DOHH2 (cell line): Measurements from ENCODE around the gene THEMIS2.

Experiments used
- H3F3A ChIP-seq: fragments of 200-600 bp; sonication (generic), shearing (Covaris generic); 2 replicates; pipeline ENCODE4 v1.6.0; 2016; ENCODE audit warnings: antibody characterized with exemption, mild to moderate bottlenecking; ENCODE audit not compliant: control insufficient read depth, insufficient read depth
- H3K27ac ChIP-seq: fragments of 200-600 bp; sonication (generic); 2 replicates; pipeline ENCODE4 v1.5.1; 2014; ENCODE audit warnings: low read depth, mild to moderate bottlenecking, low read length, moderate library complexity
- H3K27me3 ChIP-seq: fragments of 200-600 bp; sonication (generic); 2 replicates; pipeline ENCODE4 v1.6.1; 2014; ENCODE audit warnings: mild to moderate bottlenecking, low read length, mixed read lengths; ENCODE audit not compliant: control insufficient read depth
- H3K36me3 ChIP-seq: fragments of 200-600 bp; sonication (generic); 2 replicates; pipeline ENCODE4 v1.6.1; 2014; ENCODE audit warnings: mild to moderate bottlenecking, low read length, moderate library complexity, mixed read lengths; ENCODE audit not compliant: control insufficient read depth
- H3K4me1 ChIP-seq: fragments of 200-600 bp; sonication (generic); 2 replicates; pipeline ENCODE4 v1.6.1; 2014; ENCODE audit warnings: mild to moderate bottlenecking, low read length, mixed read lengths; ENCODE audit not compliant: control insufficient read depth
- H3K4me2 ChIP-seq: fragments of 200-600 bp; sonication (generic); 2 replicates; pipeline ENCODE4 v1.6.0; 2014; ENCODE audit warnings: mild to moderate bottlenecking, low read length, moderate library complexity
- H3K4me3 ChIP-seq: fragments of 200-600 bp; sonication (generic); 2 replicates; pipeline ENCODE4 v1.5.1; 2014; ENCODE audit warnings: mild to moderate bottlenecking, low read length, mixed read lengths
- H3K79me2 ChIP-seq: fragments of 200-600 bp; sonication (generic); 2 replicates; pipeline ENCODE4 v1.6.1; 2014; ENCODE audit warnings: mild to moderate bottlenecking, low read length, mixed read lengths; ENCODE audit not compliant: control insufficient read depth
- H3K9me2 ChIP-seq: fragments of 200-600 bp; sonication (generic); replicated peaks from 2 replicates; pipeline ENCODE4 v1.6.1; 2014; ENCODE audit warnings: mild to moderate bottlenecking, low read length, mixed read lengths; ENCODE audit not compliant: control insufficient read depth
- H3K9me3 ChIP-seq: fragments of 200-600 bp; sonication (generic); 2 replicates; pipeline ENCODE4 v1.6.1; 2014; ENCODE audit warnings: antibody characterized with exemption, low read length, mixed read lengths; ENCODE audit not compliant: control insufficient read depth, insufficient read depth
- H4K20me1 ChIP-seq: fragments of 200-600 bp; sonication (generic); 2 replicates; pipeline ENCODE4 v1.6.0; 2014; ENCODE audit warnings: low read depth, mild to moderate bottlenecking, antibody characterized with exemption, low read length, moderate library complexity; ENCODE audit not compliant: control insufficient read depth, insufficient read depth
- CTCF ChIP-seq: fragments of 200-600 bp; sonication (generic); IDR thresholded peaks from one replicate; pipeline ENCODE4 v1.5.1; 2014; ENCODE audit warnings: antibody characterized with exemption, mild to moderate bottlenecking, low read depth, low read length; ENCODE audit not compliant: poor library complexity, severe bottlenecking
- EZH2phosphoT487 ChIP-seq: fragments of 200-600 bp; sonication (generic); IDR thresholded peaks from 2 replicates; pipeline ENCODE4 v1.6.1; 2017; ENCODE audit warnings: borderline replicate concordance, mild to moderate bottlenecking, antibody characterized with exemption, low read length, moderate library complexity, mixed read lengths

The THEMIS2 gene

GRCh38 chr1:27883536-27883935, 11.2 kb downstream of the THEMIS2 start:
- no peak overlapping the region for H3K4me2 ChIP-seq

GRCh38 chr1:27884006-27884954, 11.9 kb downstream of the THEMIS2 start:
- no peaks in the 10 kb centered on the region for H3K9me3 ChIP-seq
- TF ChIP-seq EZH2phosphoT487, result no peak
- TF ChIP-seq CTCF, result no peak
- H3K36me3 ChIP-seq, result peaks cover 37% of the 10 kb centered on the region
- peaks cover under 1% of the 10 kb centered on the region for H3K79me2 ChIP-seq
- peaks cover 55% of the 10 kb centered on the region for H3K4me1 ChIP-seq
- no peaks in the 10 kb centered on the region for H3K27me3 ChIP-seq
- H3F3A ChIP-seq, result no peaks in the 10 kb centered on the region
- peak overlapping the region; percentile 38 for H3K4me2 ChIP-seq
- no peaks in the 10 kb centered on the region for H3K9me2 ChIP-seq
- no peak overlapping the region for H3K27ac ChIP-seq
- H4K20me1 ChIP-seq, result no peaks in the 10 kb centered on the region; the same call in 1 of the 2 replicates
- H3K4me3 ChIP-seq, result no peak overlapping the region

More at GRCh38 chr1:27883536-27883935, 11.2 kb downstream of the THEMIS2 start:
- Histone ChIP-seq H3K27ac (no peak overlapping the region), H3K4me3 (no peak overlapping the region), H3F3A (no peaks in the 10 kb centered on the region; the same call in 1 of the 2 replicates), H3K79me2 (no peaks in the 10 kb centered on the region), H3K36me3 (peaks cover 30% of the 10 kb centered on the region), H3K27me3 (no peaks in the 10 kb centered on the region), H4K20me1 (no peaks in the 10 kb centered on the region; the same call in 1 of the 2 replicates), H3K4me1 (peaks cover 54% of the 10 kb centered on the region), H3K9me3 (no peaks in the 10 kb centered on the region), H3K9me2 (no peaks in the 10 kb centered on the region)
- TF ChIP-seq EZH2phosphoT487 (no peak), CTCF (no peak)

- Histone ChIP-seq H4K20me1 (no peaks in the 10 kb centered on the region; the same call in 1 of the 2 replicates), H3K27me3 (no peaks in the 10 kb centered on the region), H3K36me3 (peaks cover 43% of the 10 kb centered on the region), H3K4me2 (peak overlapping the region; percentile 38), H3K27ac (no peak overlapping the region), H3K9me2 (no peaks in the 10 kb centered on the region), H3F3A (peaks cover 5% of the 10 kb centered on the region), H3K4me1 (peaks cover 59% of the 10 kb centered on the region), H3K4me3 (0 out of 2 replicates have a peak overlapping the region, but pooled peaks have one; percentile 15), H3K79me2 (peaks cover 6% of the 10 kb centered on the region), H3K9me3 (no peaks in the 10 kb centered on the region)
- TF ChIP-seq EZH2phosphoT487, result no peak
- no peak for TF ChIP-seq CTCF
Observed at GRCh38 chr1:27885114-27885528, 12.8 kb downstream of the THEMIS2 start.
